ENCODE measurements around the gene HNRNPU.
A peak's percentile ranks its signal among the peaks of the same experiment; 100 is the strongest.

Gene HNRNPU

GRCh38 chr1:244869364-244869827, 5.1 kb upstream of the HNRNPU start:
- whole genome bisulfite sequencing (ENCODE audit: insufficient coverage), result 98% methylated on average over 9 of the region's 12 CpGs
- H3K36me3 ChIP-seq (ENCODE audit: control insufficient read depth in 4 of 4, insufficient read depth in 4 of 4, low read length in 3 of 4), result no peaks in the 10 kb centered on the region
- ChIA-PET POLR2A (no interaction called here), CTCF (interaction anchor here (0.7 kb wide), 1 partner anchor 24 kb away, joined by 3 read pairs; no protein-coding TSS in a partner anchor)
- no peaks in the 10 kb centered on the region for H3K27me3 ChIP-seq (replicated peaks in 2 of 5; ENCODE audit: control insufficient read depth in 4 of 5, insufficient read depth in 5 of 5, low read length in 4 of 5)
- no peaks in the 10 kb centered on the region for H3K9me3 ChIP-seq (ENCODE audit: control extremely low read depth in 1 of 5, control insufficient read depth in 4 of 5, insufficient read depth in 2 of 5, low read depth in 1 of 5, low read length in 4 of 5)
- peaks cover 4 to 26% (median 14%) of the 10 kb centered on the region in 4 experiments for H3K4me1 ChIP-seq (ENCODE audit: control extremely low read depth in 1 of 4, control insufficient read depth in 4 of 4, insufficient read depth in 4 of 4, low read length in 3 of 4)
- H3K27ac ChIP-seq (ENCODE audit: insufficient read depth in 1 of 2, low read depth in 1 of 2, low read length in 2 of 2, poor library complexity in 1 of 2, severe bottlenecking in 2 of 2), result no peak overlapping the region
- no peak overlapping the region for H3K4me3 ChIP-seq (ENCODE audit: control insufficient read depth in 1 of 7, extremely low read depth in 1 of 7, insufficient read depth in 4 of 7, low read depth in 2 of 7, low read length in 6 of 7)
- DNase-seq, result no peak

DNA sequence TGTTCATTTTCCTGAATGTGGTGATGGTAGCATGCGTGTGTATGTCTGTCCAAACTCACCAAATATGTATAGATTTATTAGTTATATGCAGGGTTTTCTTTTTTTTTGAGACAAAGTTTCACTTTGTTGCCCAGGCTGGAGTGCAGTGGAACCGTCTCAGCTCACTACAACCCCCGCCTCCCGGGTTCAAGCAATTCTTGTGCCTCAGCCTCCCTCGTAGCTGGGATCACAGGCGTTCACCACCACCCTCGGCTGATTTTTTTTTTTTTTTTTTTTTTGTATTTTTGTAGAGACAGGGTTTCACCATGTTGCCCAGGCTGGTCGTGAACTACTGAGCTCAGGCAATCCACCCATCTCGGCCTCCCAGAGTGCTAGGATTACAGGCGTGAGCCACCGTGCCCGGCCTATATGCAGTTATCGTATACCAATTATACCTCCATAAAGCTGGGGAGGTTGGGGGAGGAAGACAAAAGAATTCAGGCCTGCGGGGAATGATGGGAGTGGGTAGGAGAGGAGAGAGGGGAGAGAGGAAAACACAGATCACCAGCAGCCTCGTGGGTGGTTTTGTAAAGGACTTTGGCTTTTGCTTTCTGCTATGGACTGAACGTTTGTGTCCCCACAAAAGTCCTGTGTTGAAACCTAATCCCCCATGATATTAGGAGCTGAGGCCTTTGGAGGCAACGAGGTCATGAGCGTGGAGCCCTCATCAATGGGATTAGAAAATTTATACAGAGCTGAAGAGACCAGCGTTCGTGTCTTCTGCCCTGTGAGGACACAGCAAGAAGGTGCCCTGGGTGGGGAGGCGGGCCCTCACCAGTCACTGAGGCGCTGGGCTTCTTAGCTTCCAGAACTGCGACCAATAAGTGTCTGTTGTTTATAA, 4.4 kb upstream of the HNRNPU start:
- ChIA-PET CTCF (interaction anchor here (0.7 kb wide), 1 partner anchor 24 kb away, joined by 3 read pairs; no protein-coding TSS in a partner anchor), POLR2A (no interaction called here)
- no peak for DNase-seq
- Histone ChIP-seq H3K9me3 (ENCODE audit: control extremely low read depth in 1 of 5, control insufficient read depth in 4 of 5, insufficient read depth in 2 of 5, low read depth in 1 of 5, low read length in 4 of 5) (no peaks in the 10 kb centered on the region), H3K4me3 (ENCODE audit: control insufficient read depth in 1 of 7, extremely low read depth in 1 of 7, insufficient read depth in 4 of 7, low read depth in 2 of 7, low read length in 6 of 7) (no peak overlapping the region), H3K36me3 (ENCODE audit: control insufficient read depth in 4 of 4, insufficient read depth in 4 of 4, low read length in 3 of 4) (no peaks in the 10 kb centered on the region), H3K27ac (ENCODE audit: insufficient read depth in 1 of 2, low read depth in 1 of 2, low read length in 2 of 2, poor library complexity in 1 of 2, severe bottlenecking in 2 of 2) (no peak overlapping the region), H3K27me3 (replicated peaks in 2 of 5; ENCODE audit: control insufficient read depth in 4 of 5, insufficient read depth in 5 of 5, low read length in 4 of 5) (no peaks in the 10 kb centered on the region), H3K4me1 (ENCODE audit: control extremely low read depth in 1 of 4, control insufficient read depth in 4 of 4, insufficient read depth in 4 of 4, low read length in 3 of 4) (peaks cover 4 to 26% (median 14%) of the 10 kb centered on the region in 4 experiments)
- WGBS (ENCODE audit: insufficient coverage), result 99% methylated on average over 12 of the region's 23 CpGs

DNA sequence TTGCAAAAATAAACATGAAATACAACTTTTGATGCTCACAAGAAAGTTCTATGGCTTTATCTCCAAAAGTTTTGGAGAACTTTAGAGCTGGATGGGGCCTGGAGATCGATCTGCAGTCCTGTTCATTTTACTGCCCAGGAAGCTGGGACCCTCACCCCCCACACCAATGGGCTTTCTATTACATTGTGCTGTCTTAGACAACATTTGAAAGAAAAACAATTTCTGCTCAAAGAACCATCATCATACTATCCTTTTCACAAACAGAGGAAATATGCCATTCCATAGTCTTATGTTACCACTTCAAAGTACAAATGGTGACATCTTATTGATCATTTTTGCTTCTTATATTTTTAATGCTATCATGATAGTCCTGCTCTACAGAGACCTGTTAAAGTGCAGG, 2.0 kb upstream of the HNRNPU start:
- no peaks in the 10 kb centered on the region for H3K27me3 ChIP-seq (replicated peaks in 2 of 5; ENCODE audit: control insufficient read depth in 4 of 5, insufficient read depth in 5 of 5, low read length in 4 of 5)
- DNase-seq, result no peak
- H3K4me3 ChIP-seq (ENCODE audit: control insufficient read depth in 1 of 7, extremely low read depth in 1 of 7, insufficient read depth in 4 of 7, low read depth in 2 of 7, low read length in 6 of 7), result no peak overlapping the region
- ChIA-PET CTCF (no interaction called here), POLR2A (interaction anchor here (0.6 kb wide), 1 partner anchor 103 kb away, joined by 3 read pairs; a partner anchor contains a TSS)
- H3K36me3 ChIP-seq (ENCODE audit: control insufficient read depth in 4 of 4, insufficient read depth in 4 of 4, low read length in 3 of 4), result peaks cover 0 to 7% (median 3%) of the 10 kb centered on the region in 4 experiments
- peaks cover 12 to 38% (median 21%) of the 10 kb centered on the region in 4 experiments for H3K4me1 ChIP-seq (ENCODE audit: control extremely low read depth in 1 of 4, control insufficient read depth in 4 of 4, insufficient read depth in 4 of 4, low read length in 3 of 4)
- peak overlapping the region in 1 of 2 experiments; percentile 99 for H3K27ac ChIP-seq (ENCODE audit: insufficient read depth in 1 of 2, low read depth in 1 of 2, low read length in 2 of 2, poor library complexity in 1 of 2, severe bottlenecking in 2 of 2)
- no peaks in the 10 kb centered on the region for H3K9me3 ChIP-seq (ENCODE audit: control extremely low read depth in 1 of 5, control insufficient read depth in 4 of 5, insufficient read depth in 2 of 5, low read depth in 1 of 5, low read length in 4 of 5)
- no CpG with 5 or more reads among the region's 1 CpG for WGBS (ENCODE audit: insufficient coverage)

DNA sequence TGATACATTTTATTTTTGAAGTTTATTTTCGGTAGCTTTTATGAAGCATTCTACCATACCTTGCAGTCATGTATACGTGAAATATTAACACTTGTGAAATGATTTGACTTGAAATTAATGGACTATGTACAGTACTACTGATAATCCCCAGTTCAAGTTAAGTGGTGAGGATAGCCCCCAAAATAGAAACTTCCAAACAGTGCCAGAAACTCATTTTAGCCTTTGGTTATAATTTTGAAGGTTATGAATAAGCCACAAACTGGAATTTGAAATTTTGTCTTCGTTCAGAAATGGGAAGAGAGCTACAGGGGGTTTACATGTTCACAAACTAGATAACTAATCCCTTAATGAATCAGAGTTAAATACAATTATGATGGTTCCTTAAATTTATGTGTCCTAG, 1.5 kb upstream of the HNRNPU start:
- WGBS (ENCODE audit: insufficient coverage), result no CpG with 5 or more reads among the region's 3 CpGs
- POLR2A ChIA-PET, result interaction anchor here (0.6 to 5.4 kb wide), 3 partner anchors 31 to 104 kb away, joined by 3 to 44 read pairs (median 4); partner anchors contain the start of gene COX20
- no peak for DNase-seq
- CTCF ChIA-PET, result interaction anchor here (1.2 to 2.1 kb wide), 4 partner anchors 51 to 177 kb away, joined by 3 to 10 read pairs (median 6); no protein-coding TSS in a partner anchor
- H3K9me3 ChIP-seq (ENCODE audit: control extremely low read depth in 1 of 5, control insufficient read depth in 4 of 5, insufficient read depth in 2 of 5, low read depth in 1 of 5, low read length in 4 of 5), result no peaks in the 10 kb centered on the region
- H3K4me3 ChIP-seq (ENCODE audit: control insufficient read depth in 1 of 7, extremely low read depth in 1 of 7, insufficient read depth in 4 of 7, low read depth in 2 of 7, low read length in 6 of 7), result peak overlapping the region in 2 of 7 experiments; percentile 99
- peaks cover 18 to 43% (median 26%) of the 10 kb centered on the region in 4 experiments for H3K4me1 ChIP-seq (ENCODE audit: control extremely low read depth in 1 of 4, control insufficient read depth in 4 of 4, insufficient read depth in 4 of 4, low read length in 3 of 4)
- peak overlapping the region in 1 of 2 experiments; percentile 99 for H3K27ac ChIP-seq (ENCODE audit: insufficient read depth in 1 of 2, low read depth in 1 of 2, low read length in 2 of 2, poor library complexity in 1 of 2, severe bottlenecking in 2 of 2)
- H3K36me3 ChIP-seq (ENCODE audit: control insufficient read depth in 4 of 4, insufficient read depth in 4 of 4, low read length in 3 of 4), result peaks cover 0 to 12% (median 5%) of the 10 kb centered on the region in 4 experiments
- no peaks in the 10 kb centered on the region for H3K27me3 ChIP-seq (replicated peaks in 2 of 5; ENCODE audit: control insufficient read depth in 4 of 5, insufficient read depth in 5 of 5, low read length in 4 of 5)

DNA sequence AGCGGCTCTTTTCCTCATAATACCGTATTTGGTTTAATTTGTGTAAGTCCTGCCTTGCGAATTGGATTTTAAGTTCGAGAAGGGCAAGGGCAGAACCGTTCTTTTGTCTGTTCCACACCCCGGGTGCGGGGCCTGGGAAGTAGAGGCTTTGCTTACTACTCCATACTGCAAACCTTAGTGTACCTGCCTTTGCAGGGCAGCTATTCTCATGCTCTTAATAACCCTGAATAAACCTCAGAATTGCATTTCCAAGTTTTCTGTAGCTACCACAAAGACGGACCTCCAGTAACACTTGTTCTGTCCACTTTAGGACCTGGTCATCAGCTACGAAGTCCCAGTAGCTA, 657 bp upstream of the HNRNPU start:
- no peaks in the 10 kb centered on the region for H3K27me3 ChIP-seq (replicated peaks in 2 of 5; ENCODE audit: control insufficient read depth in 4 of 5, insufficient read depth in 5 of 5, low read length in 4 of 5)
- H3K9me3 ChIP-seq (ENCODE audit: control extremely low read depth in 1 of 5, control insufficient read depth in 4 of 5, insufficient read depth in 2 of 5, low read depth in 1 of 5, low read length in 4 of 5), result no peaks in the 10 kb centered on the region
- peaks cover 25 to 51% (median 34%) of the 10 kb centered on the region in 4 experiments for H3K4me1 ChIP-seq (ENCODE audit: control extremely low read depth in 1 of 4, control insufficient read depth in 4 of 4, insufficient read depth in 4 of 4, low read length in 3 of 4)
- WGBS (ENCODE audit: insufficient coverage), result 46% methylated on average over 4 of the region's 9 CpGs
- H3K4me3 ChIP-seq (ENCODE audit: control insufficient read depth in 1 of 7, extremely low read depth in 1 of 7, insufficient read depth in 4 of 7, low read depth in 2 of 7, low read length in 6 of 7), result peak overlapping the region in 6 of 7 experiments; percentile 70 to 100 (median 99)
- peak overlapping the region; percentile 97 to 99 for H3K27ac ChIP-seq (ENCODE audit: insufficient read depth in 1 of 2, low read depth in 1 of 2, low read length in 2 of 2, poor library complexity in 1 of 2, severe bottlenecking in 2 of 2)
- DNase-seq, result no peak
- POLR2A ChIA-PET, result interaction anchor here (0.6 to 5.4 kb wide), 4 partner anchors 16 to 105 kb away, joined by 3 to 44 read pairs (median 5); partner anchors contain the start of gene COX20
- peaks cover 5 to 20% (median 10%) of the 10 kb centered on the region in 4 experiments for H3K36me3 ChIP-seq (ENCODE audit: control insufficient read depth in 4 of 4, insufficient read depth in 4 of 4, low read length in 3 of 4)
- CTCF ChIA-PET, result interaction anchor here (1.0 to 2.1 kb wide), 6 partner anchors 10 to 178 kb away, joined by 3 to 10 read pairs (median 4); a partner anchor contains a TSS

DNA sequence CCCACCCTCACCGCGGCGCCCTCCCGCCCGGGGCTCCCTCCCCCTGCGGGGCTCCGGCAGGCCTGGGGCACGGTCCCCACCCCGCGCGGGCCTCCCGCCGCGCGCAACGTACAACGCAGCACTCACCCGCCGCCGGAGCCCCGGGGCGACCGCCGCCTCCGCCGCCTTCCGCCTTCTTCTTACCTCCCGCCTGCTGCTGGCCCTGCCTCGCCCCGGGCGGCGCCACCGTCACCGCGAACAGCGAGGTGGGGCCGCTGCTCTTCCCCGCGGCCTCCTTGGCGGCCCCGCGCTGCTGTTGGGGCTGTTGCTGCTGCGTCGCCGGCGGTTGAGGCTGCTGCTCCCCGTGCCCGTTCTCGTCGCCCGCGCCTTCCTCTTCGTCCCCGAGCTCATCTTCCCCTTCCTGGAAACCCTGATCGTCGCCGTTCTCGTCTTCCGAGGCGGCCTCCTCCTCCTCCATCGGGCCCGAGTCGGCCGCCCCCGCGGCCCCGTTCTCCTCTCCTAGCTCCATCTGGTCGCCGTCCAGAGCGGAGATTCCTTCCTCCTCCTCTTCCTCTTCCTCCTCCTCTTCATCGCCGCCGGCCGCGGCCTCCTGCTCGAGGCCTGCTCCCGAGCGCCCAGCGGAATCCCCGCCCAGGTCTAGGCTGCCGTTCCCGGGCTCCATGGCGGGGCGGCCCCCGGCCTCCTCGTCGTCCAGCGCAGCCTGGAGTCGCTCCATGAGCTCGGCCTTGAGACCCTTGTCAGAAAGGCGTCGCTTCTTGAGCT, 671 bp downstream of the HNRNPU start:
- no peak for DNase-seq
- Histone ChIP-seq H3K9me3 (ENCODE audit: control extremely low read depth in 1 of 5, control insufficient read depth in 4 of 5, insufficient read depth in 2 of 5, low read depth in 1 of 5, low read length in 4 of 5) (no peaks in the 10 kb centered on the region), H3K4me1 (ENCODE audit: control extremely low read depth in 1 of 4, control insufficient read depth in 4 of 4, insufficient read depth in 4 of 4, low read length in 3 of 4) (peaks cover 26 to 63% (median 44%) of the 10 kb centered on the region in 4 experiments), H3K27ac (ENCODE audit: insufficient read depth in 1 of 2, low read depth in 1 of 2, low read length in 2 of 2, poor library complexity in 1 of 2, severe bottlenecking in 2 of 2) (peak overlapping the region; percentile 97 to 99), H3K36me3 (ENCODE audit: control insufficient read depth in 4 of 4, insufficient read depth in 4 of 4, low read length in 3 of 4) (peaks cover 5 to 34% (median 19%) of the 10 kb centered on the region in 4 experiments), H3K27me3 (replicated peaks in 2 of 5; ENCODE audit: control insufficient read depth in 4 of 5, insufficient read depth in 5 of 5, low read length in 4 of 5) (no peaks in the 10 kb centered on the region), H3K4me3 (ENCODE audit: control insufficient read depth in 1 of 7, extremely low read depth in 1 of 7, insufficient read depth in 4 of 7, low read depth in 2 of 7, low read length in 6 of 7) (peak overlapping the region; percentile 97 to 100 (median 99))
- WGBS (ENCODE audit: insufficient coverage), result 0% methylated on average over 61 of the region's 92 CpGs
- CTCF ChIA-PET, result interaction anchor here (0.6 to 3.7 kb wide), 9 partner anchors 9 to 970 kb away, joined by 3 to 36 read pairs (median 5); partner anchors contain the start of gene COX20
- POLR2A ChIA-PET, result interaction anchor here (0.9 to 5.4 kb wide), 4 partner anchors 29 to 107 kb away, joined by 3 to 44 read pairs (median 8); partner anchors contain the start of gene COX20
